Stomach (tissue), 9 donors: ENCODE data around the gene POC1A. TPM values are rescaled to one million over a fixed set of nuclear protein-coding genes. Genes with fewer than 3 reads are reported as not detected.

ENCODE experiments used
- DNase-seq, 2 donors: peaks; one replicate each; pipeline versions ENCODE4 v3.0.0 to v3.0.0-alpha.2; 2013 to 2019
- H3K27ac ChIP-seq, 5 donors: fragments of 200-600 bp in 4 of 5; sonication (generic) in 4 of 5; one replicate each; pipeline ENCODE4 v1.5.1; 2013 to 2019; ENCODE audit warnings: mild to moderate bottlenecking in 1 of 5, moderate library complexity in 1 of 5
- H3K27me3 ChIP-seq, 3 donors: fragments of 200-600 bp; sonication (generic); one replicate each; pipeline ENCODE4 v1.5.1; 2017 to 2019; ENCODE audit warnings: mixed run types in 1 of 3
- H3K36me3 ChIP-seq, 4 donors: fragments of 200-600 bp; sonication (generic); 1 replicate in 3 of 4; 2 replicates in 1 of 4; pipeline ENCODE4 v1.5.1; 2016 to 2019
- H3K4me1 ChIP-seq, 4 donors: fragments of 200-600 bp; sonication (generic); one replicate each; pipeline ENCODE4 v1.5.1; 2016 to 2019
- H3K4me3 ChIP-seq, 4 donors: fragments of 200-600 bp; sonication (generic) in 3 of 4; one replicate each; pipeline ENCODE4 v1.5.1; 2016 to 2019; ENCODE audit warnings: mild to moderate bottlenecking in 1 of 4
- H3K9me3 ChIP-seq, 4 donors: fragments of 200-600 bp; sonication (generic); one replicate each; pipeline ENCODE4 v1.5.1; 2016 to 2019
- EP300 ChIP-seq: sonication (generic); formaldehyde crosslinking; IDR thresholded peaks from one replicate; pipeline ENCODE4 v1.6.1; 2017; ENCODE audit warnings: antibody characterized with exemption
- POLR2A ChIP-seq, 4 donors: fragments of 450-650 bp; IDR thresholded peaks; one replicate each; pipeline ENCODE4 v1.6.1; 2016; ENCODE audit warnings: antibody characterized with exemption in 4 of 4, control low read depth in 2 of 4, mild to moderate bottlenecking in 1 of 4, moderate library complexity in 1 of 4
- POLR2AphosphoS5 ChIP-seq, 3 donors: sonication (generic); formaldehyde crosslinking; IDR thresholded peaks; one replicate each; pipeline ENCODE4 v1.6.1; 2016; ENCODE audit warnings: antibody characterized with exemption in 3 of 3
- WGBS, 5 donors: extraction: QIAGEN DNeasy Blood & Tissue Kit in 3 of 5; methylation state at CpG; one replicate each; pipeline versions ENCODE4 v1.1.5 to v1.1.7; 2013 to 2018; 5-methylcytosine and 5-hydroxymethylcytosine counted together
- intact Hi-C: fragments of 100-400 bp; cut with DNase I; formaldehyde crosslinking; loops from one replicate; pipeline ENCODE4 v1.15.1; 2023; ENCODE audit warnings: low total_unique reads
- polyA plus RNA-seq, 3 donors: library from polyadenylated mRNA; stranded (reverse); fragments of 200-250 nt; gene quantifications; one replicate each; pipeline ENCODE4 v1.2.3, GENCODE V29; 2013
- total RNA-seq, 5 donors: library from RNA; depleted of rRNA; stranded (reverse); fragments of >200 nt; gene quantifications; one replicate each; pipeline versions ENCODE4 v1.1.0 to v1.2.3, GENCODE V29; 2014 to 2016
- TF ChIP-seq, protein P1 (sequence below), 7 experiments: fragments of 450-650 bp in 4 of 7; fragments of 200-600 bp in 3 of 7; sonication (generic) in 3 of 7; IDR thresholded peaks; one replicate each; pipeline ENCODE4 v1.5.1; 2016 to 2019; ENCODE audit warnings: antibody characterized with exemption in 7 of 7, control low read depth in 2 of 7, mild to moderate bottlenecking in 1 of 7
- donor health status: healthy with polysubstance abuse.
- donor health status: Bipolar disorder and iron deficiency.
- donor health status: healthy.

The POC1A gene
- total and polyA plus RNA-seq, 8 donors = 1.8 to 23.2 (median 3.5) TPM; not detected in 1

DNA sequence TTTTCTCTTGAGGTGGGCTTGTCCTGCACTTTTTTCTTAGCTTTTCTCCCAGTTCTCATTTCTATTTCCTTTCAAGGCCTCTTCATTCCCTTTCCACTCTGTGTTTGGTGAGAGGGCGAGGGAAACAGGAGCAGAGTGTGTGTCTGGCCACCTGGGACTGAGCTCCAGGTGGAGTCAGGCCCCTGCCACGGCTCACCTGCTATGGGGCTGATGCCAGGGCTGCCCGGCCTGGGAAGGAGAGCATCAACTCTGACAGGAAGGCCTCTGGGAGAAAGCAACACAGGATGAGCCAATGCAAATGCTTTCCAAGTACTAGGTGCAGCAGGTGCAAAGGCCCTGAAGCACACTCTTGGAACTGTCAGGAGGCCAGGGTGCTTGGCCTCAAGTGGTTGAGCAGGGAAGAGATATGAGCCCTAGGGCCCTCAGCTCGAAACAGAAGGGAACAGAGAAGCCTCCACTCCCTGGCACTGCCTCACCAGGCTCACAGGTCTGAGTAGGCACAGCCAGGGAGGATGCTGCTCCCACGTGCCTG lies 70.6 kb downstream of the POC1A start:
- H3K4me1 ChIP-seq = peaks cover 0 to 17% (median 8%) of the 10 kb centered on the region in 4 donors
- H3K4me3 ChIP-seq = no peak overlapping the region
- no peaks in the 10 kb centered on the region for H3K27me3 ChIP-seq
- TF ChIP-seq POLR2AphosphoS5 (IDR thresholded peaks at IDR 0.05) = no peak
- no peak for TF ChIP-seq EP300
- TF ChIP-seq, protein P1, sequence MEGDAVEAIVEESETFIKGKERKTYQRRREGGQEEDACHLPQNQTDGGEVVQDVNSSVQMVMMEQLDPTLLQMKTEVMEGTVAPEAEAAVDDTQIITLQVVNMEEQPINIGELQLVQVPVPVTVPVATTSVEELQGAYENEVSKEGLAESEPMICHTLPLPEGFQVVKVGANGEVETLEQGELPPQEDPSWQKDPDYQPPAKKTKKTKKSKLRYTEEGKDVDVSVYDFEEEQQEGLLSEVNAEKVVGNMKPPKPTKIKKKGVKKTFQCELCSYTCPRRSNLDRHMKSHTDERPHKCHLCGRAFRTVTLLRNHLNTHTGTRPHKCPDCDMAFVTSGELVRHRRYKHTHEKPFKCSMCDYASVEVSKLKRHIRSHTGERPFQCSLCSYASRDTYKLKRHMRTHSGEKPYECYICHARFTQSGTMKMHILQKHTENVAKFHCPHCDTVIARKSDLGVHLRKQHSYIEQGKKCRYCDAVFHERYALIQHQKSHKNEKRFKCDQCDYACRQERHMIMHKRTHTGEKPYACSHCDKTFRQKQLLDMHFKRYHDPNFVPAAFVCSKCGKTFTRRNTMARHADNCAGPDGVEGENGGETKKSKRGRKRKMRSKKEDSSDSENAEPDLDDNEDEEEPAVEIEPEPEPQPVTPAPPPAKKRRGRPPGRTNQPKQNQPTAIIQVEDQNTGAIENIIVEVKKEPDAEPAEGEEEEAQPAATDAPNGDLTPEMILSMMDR (IDR thresholded peaks at IDR 0.05) = no peak
- no peak for TF ChIP-seq POLR2A (IDR thresholded peaks at IDR 0.05)
- no peaks in the 10 kb centered on the region for H3K36me3 ChIP-seq
- no peak overlapping the region for H3K27ac ChIP-seq
- intact Hi-C loops = no loop called here
- H3K9me3 ChIP-seq = no peaks in the 10 kb centered on the region
- DNase-seq = no peak
- WGBS, 5 donors = 86 to 95% (median 91%) methylated on average over 5 of the region's 5 CpGs

DNA sequence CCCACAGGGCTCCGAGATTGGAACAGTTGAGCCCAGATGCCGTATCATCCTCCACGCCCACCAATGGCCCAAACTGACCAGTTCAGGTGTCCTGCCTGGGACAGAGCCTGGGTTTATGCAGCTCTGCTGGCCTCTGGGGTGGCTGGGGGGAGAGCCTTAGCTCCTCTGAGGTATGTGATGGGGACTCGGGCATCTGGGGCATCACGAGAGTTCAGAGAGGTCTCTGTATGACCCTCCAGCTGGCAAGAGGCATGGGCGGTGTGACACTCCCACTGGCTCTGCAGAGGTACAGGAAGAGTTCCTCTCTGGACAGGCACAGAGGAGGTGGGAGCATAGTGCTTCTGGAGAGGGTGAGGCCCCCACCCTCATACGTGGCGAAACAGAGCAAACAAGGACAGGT lies 71.3 kb downstream of the POC1A start:
- Histone ChIP-seq H3K4me3 (no peak overlapping the region), H3K27ac (no peak overlapping the region), H3K9me3 (no peaks in the 10 kb centered on the region), H3K36me3 (no peaks in the 10 kb centered on the region), H3K4me1 (peaks cover 0 to 11% (median 6%) of the 10 kb centered on the region in 4 donors), H3K27me3 (no peaks in the 10 kb centered on the region)
- TF ChIP-seq, protein P1 (IDR thresholded peaks at IDR 0.05) = no peak
- no peak for TF ChIP-seq POLR2A (IDR thresholded peaks at IDR 0.05)
- TF ChIP-seq EP300 = no peak
- TF ChIP-seq POLR2AphosphoS5 (IDR thresholded peaks at IDR 0.05) = no peak
- DNase-seq = no peak
- intact Hi-C loops = no loop called here
- 89 to 93% (median 91%) methylated on average over 8 of the region's 8 CpGs for WGBS, 5 donors

DNA sequence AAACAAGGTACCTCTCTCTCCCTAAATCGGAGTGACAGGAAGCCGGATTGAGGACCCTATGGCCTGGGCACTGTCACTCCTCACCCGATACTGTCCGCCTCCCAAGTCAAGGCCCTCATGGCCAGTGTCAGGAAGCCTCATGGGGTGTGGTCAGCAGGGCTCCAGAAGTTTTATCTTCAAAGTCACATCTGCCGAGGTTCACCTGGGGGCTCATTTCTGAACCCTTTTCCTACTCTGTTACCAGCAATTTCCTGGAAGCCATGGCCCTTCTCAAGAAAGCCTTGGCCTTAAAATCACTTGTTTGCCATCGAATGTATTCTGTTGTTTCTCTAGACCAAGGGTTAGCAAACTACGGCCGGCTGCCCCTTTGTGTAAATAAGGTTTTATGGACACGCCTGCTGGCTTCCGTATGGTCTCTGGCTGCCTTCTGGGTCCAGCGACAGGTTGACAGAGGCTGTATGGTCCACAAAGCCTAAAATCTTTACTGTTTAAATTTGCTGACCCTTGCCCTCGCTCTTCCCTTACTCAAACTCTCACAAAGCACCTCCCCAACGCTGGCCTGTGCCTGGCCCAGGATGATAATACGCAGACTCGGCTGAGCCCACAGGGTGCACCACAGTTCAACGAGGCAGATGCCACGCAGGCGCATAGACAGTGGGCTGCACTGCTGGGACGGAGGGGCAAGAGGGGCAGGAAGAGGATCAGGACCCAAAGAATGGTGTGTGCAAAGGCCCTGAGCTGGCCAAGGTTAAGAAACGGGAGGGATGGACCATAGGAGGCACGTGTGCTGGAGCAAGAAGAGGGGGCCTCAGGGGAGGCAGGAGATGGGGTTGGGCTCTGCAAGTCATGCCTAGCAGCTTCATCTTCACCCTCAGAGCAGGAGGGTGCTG lies 73.1 kb downstream of the POC1A start:
- Histone ChIP-seq H3K27ac (no peak overlapping the region), H3K4me1 (peaks cover 0 to 16% (median 2%) of the 10 kb centered on the region in 4 donors), H3K4me3 (no peak overlapping the region), H3K9me3 (no peaks in the 10 kb centered on the region), H3K36me3 (no peaks in the 10 kb centered on the region), H3K27me3 (no peaks in the 10 kb centered on the region)
- DNase-seq = no peak
- intact Hi-C loops = no loop called here
- TF ChIP-seq EP300 (no peak), POLR2AphosphoS5 (IDR thresholded peaks at IDR 0.05) (no peak), POLR2A (IDR thresholded peaks at IDR 0.05) (no peak)
- TF ChIP-seq, protein P1 (IDR thresholded peaks at IDR 0.05) = no peak
- 55 to 73% (median 66%) methylated on average over 21 of the region's 21 CpGs for WGBS, 5 donors

DNA sequence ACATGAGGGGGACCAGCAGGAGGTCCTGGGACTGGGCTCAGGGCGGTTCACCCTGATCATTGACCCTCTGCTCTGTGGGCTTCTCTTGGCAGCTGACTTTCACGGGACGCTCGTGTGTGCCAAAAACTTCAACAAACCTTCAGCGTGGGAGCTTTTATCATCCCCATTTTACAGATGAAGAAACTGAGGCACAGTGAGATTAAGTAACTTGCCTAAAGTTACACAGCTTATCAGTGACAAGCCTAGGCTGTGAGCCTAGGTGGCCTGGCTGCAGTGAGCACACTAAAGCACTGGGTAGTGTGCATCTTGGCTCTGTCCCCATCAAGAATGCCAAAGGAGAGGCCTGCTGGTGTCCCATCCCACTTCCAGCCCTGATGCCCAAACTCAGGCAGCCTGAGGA lies 74.3 kb downstream of the POC1A start:
- TF ChIP-seq POLR2A (IDR thresholded peaks at IDR 0.05) = no peak
- TF ChIP-seq, protein P1 (IDR thresholded peaks at IDR 0.05) = no peak
- TF ChIP-seq POLR2AphosphoS5 (IDR thresholded peaks at IDR 0.05) = no peak
- no peak for TF ChIP-seq EP300
- Histone ChIP-seq H3K36me3 (no peaks in the 10 kb centered on the region), H3K27me3 (no peaks in the 10 kb centered on the region), H3K9me3 (no peaks in the 10 kb centered on the region), H3K4me1 (peaks cover 0 to 16% (median 2%) of the 10 kb centered on the region in 4 donors), H3K4me3 (no peak overlapping the region), H3K27ac (no peak overlapping the region)
- no peak for DNase-seq
- 92 to 99% (median 97%) methylated on average over 5 of the region's 5 CpGs for WGBS, 5 donors
- intact Hi-C loops = no loop called here
